OCI-LY3 (cell line): Measurements from ENCODE around the gene AQP2.

Experiments used
- H2AFZ ChIP-seq: fragments of 200-600, 300-600 bp; shearing (Covaris generic); 2 replicates; pipeline ENCODE4 v1.6.0; 2014; ENCODE audit warnings: antibody characterized with exemption, low read depth, low read length
- H3K27ac ChIP-seq: fragments of 200-600, 300-600 bp; sonication (generic); 2 replicates; pipeline ENCODE4 v1.5.1; 2014; ENCODE audit warnings: mild to moderate bottlenecking, low read length, moderate library complexity, mixed read lengths
- H3K27me3 ChIP-seq: fragments of 200-600, 300-600 bp; sonication (generic); 2 replicates; pipeline ENCODE4 v1.6.1; 2014; ENCODE audit warnings: low read depth, low read length, mixed read lengths
- H3K36me3 ChIP-seq: fragments of 200-600, 300-600 bp; sonication (generic); replicated peaks from 2 replicates; pipeline ENCODE3; 2014; ENCODE audit warnings: low read depth, low read length, mixed read lengths
- H3K4me1 ChIP-seq: fragments of 300-600, 200-600 bp; sonication (generic); 2 replicates; pipeline ENCODE4 v1.6.1; 2014; ENCODE audit warnings: low read length, mixed read lengths
- H3K4me2 ChIP-seq: fragments of 200-600, 300-600 bp; sonication (generic); 2 replicates; pipeline ENCODE4 v1.6.1; 2014; ENCODE audit warnings: low read length, mixed read lengths
- H3K4me3 ChIP-seq: fragments of 300-600, 200-600 bp; sonication (generic); 2 replicates; pipeline ENCODE4 v1.5.1; 2014; ENCODE audit warnings: antibody characterized with exemption, mild to moderate bottlenecking, low read length, moderate library complexity
- H3K79me2 ChIP-seq: fragments of 300-600, 200-600 bp; shearing (Covaris generic); 2 replicates; pipeline ENCODE4 v1.6.1; 2014; ENCODE audit warnings: mild to moderate bottlenecking, low read length, mixed read lengths
- H3K9ac ChIP-seq: fragments of 300-600, 200-600 bp; shearing (Covaris generic); 2 replicates; pipeline ENCODE4 v1.6.0; 2014; ENCODE audit warnings: mild to moderate bottlenecking, low read length, moderate library complexity
- H3K9me3 ChIP-seq: fragments of 200-600, 300-600 bp; shearing (Covaris generic); 2 replicates; pipeline ENCODE4 v1.6.1; 2014; ENCODE audit warnings: low read length, mixed read lengths; ENCODE audit not compliant: insufficient read depth
- H4K20me1 ChIP-seq: fragments of 200-600, 300-600 bp; sonication (generic); 2 replicates; pipeline ENCODE4 v1.6.1; 2016; ENCODE audit warnings: low read length, mixed read lengths; ENCODE audit not compliant: insufficient read depth
- EZH2phosphoT487 ChIP-seq: fragments of 200-600 bp; shearing (Covaris generic); IDR thresholded peaks from 2 replicates; pipeline ENCODE4 v1.6.1; 2018; ENCODE audit warnings: antibody characterized with exemption, mixed run types, low read depth
- TF ChIP-seq, protein P1 (sequence below): fragments of 200-600, 300-600 bp; sonication (generic); IDR thresholded peaks from 2 replicates; pipeline ENCODE4 v1.5.1; 2014; ENCODE audit warnings: antibody characterized with exemption, low read length, low read depth

The AQP2 gene, protein sequence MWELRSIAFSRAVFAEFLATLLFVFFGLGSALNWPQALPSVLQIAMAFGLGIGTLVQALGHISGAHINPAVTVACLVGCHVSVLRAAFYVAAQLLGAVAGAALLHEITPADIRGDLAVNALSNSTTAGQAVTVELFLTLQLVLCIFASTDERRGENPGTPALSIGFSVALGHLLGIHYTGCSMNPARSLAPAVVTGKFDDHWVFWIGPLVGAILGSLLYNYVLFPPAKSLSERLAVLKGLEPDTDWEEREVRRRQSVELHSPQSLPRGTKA

DNA sequence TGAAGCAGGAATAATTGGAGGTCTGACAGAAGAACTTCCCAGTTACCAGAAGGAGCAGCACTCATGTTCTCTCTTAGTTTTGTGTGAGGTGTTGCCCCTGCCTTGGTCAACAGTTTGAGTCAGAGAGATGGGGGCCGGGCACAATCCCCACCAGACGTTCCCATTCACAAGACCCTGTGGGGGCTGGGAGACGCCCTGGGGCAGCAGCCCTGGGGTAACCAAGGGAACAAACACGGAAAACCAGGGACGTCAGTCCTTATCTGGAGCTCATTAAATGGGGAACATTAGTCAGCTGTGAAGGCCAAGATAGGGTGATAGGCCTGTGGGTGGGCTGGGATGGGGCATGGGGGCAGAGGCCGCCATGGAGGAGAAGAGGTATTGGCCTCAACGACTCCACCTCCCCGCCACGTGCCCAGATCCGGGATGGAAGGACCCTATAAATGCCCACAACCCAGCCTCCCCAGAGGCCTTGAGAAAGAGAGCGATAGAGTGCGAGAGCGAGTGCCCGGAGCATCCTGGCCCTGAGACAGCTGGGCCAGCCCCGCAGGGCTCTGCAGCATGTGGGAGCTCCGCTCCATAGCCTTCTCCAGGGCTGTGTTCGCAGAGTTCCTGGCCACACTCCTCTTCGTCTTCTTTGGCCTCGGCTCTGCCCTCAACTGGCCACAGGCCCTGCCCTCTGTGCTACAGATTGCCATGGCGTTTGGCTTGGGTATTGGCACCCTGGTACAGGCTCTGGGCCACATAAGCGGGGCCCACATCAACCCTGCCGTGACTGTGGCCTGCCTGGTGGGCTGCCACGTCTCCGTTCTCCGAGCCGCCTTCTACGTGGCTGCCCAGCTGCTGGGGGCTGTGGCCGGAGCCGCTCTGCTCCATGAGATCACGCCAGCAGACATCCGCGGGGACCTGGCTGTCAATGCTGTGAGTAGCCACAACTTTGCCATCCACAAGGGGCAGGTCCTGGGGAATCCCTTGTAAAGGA, at the start of gene AQP2:
Gene AQP2, plus strand, starts transcription at position 465 of the 979 bp plus-strand sequence. Its CDS starts 94 bp downstream, at position 559.
- Histone ChIP-seq H3K36me3 (no peaks in the 10 kb centered on the region), H3K4me2 (no peak within 1 kb of the TSS), H3K27ac (no peak within 1 kb of the TSS), H3K4me1 (peaks cover 5% of the 10 kb centered on the region; the same call in 1 of the 2 replicates), H3K9me3 (no peaks in the 10 kb centered on the region), H3K4me3 (no peak within 1 kb of the TSS), H3K79me2 (no peaks in the 10 kb centered on the region), H3K9ac (no peak within 1 kb of the TSS), H4K20me1 (no peaks in the 10 kb centered on the region), H3K27me3 (no peaks in the 10 kb centered on the region), H2AFZ (no peak within 1 kb of the TSS)
- TF ChIP-seq, protein P1, sequence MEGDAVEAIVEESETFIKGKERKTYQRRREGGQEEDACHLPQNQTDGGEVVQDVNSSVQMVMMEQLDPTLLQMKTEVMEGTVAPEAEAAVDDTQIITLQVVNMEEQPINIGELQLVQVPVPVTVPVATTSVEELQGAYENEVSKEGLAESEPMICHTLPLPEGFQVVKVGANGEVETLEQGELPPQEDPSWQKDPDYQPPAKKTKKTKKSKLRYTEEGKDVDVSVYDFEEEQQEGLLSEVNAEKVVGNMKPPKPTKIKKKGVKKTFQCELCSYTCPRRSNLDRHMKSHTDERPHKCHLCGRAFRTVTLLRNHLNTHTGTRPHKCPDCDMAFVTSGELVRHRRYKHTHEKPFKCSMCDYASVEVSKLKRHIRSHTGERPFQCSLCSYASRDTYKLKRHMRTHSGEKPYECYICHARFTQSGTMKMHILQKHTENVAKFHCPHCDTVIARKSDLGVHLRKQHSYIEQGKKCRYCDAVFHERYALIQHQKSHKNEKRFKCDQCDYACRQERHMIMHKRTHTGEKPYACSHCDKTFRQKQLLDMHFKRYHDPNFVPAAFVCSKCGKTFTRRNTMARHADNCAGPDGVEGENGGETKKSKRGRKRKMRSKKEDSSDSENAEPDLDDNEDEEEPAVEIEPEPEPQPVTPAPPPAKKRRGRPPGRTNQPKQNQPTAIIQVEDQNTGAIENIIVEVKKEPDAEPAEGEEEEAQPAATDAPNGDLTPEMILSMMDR = no peak
- no peak for TF ChIP-seq EZH2phosphoT487

DNA sequence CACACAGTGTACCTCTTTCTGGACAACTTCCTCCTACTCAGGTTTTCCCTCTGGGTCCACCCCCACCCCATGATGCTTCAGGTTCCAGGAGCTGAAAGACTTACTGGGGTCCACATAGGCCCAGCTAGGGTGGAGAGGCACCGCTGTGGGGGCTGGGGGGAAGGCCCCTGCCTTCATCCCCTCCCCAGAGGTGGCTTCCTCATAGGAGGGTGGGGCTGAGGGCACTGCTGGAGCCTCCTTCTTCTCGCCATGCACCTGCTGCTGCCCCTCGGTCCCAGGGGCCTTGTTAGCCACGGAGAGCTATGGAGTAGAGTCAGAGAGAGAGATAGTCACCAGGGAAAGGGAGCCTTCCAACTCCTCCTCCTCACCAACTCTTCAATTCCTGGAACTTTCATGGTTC, 49.5 kb upstream of the AQP2 start:
- Histone ChIP-seq H3K27me3 (no peaks in the 10 kb centered on the region), H3K79me2 (no peaks in the 10 kb centered on the region), H3K4me2 (no peak overlapping the region), H3K27ac (no peak overlapping the region), H4K20me1 (no peaks in the 10 kb centered on the region), H3K9me3 (no peaks in the 10 kb centered on the region), H3K4me1 (peaks cover 26% of the 10 kb centered on the region), H2AFZ (no peak overlapping the region; the same call in 1 of the 2 replicates), H3K36me3 (no peaks in the 10 kb centered on the region), H3K9ac (no peak overlapping the region), H3K4me3 (no peak overlapping the region)
- TF ChIP-seq, protein P1 = no peak
- TF ChIP-seq EZH2phosphoT487 = no peak

DNA sequence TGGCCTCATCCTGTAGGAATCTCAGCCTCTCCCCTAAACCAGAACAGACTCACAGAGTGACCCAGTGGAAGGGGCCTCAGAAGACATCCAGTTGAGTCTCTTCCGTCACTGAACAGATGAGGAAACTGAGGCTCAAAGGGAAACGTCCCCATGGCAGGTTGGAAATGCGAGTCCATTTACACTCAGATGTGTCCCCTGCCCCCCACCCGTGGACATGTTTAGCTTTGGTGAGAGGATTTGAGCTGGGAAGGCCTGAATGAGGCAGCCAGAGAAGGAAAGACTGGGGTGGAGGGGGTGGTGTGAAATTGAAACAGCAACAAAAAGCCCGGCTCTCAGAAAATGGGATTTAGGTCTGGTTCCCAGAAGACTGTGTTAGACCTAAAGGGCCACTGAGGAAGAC, 48.6 kb upstream of the AQP2 start:
- no peak for TF ChIP-seq EZH2phosphoT487
- TF ChIP-seq, protein P1 = no peak
- Histone ChIP-seq H3K27me3 (no peaks in the 10 kb centered on the region), H3K36me3 (no peaks in the 10 kb centered on the region), H3K9me3 (no peaks in the 10 kb centered on the region), H3K4me1 (peaks cover 20% of the 10 kb centered on the region), H3K27ac (no peak overlapping the region), H4K20me1 (no peaks in the 10 kb centered on the region), H3K79me2 (no peaks in the 10 kb centered on the region), H3K9ac (no peak overlapping the region), H3K4me2 (no peak overlapping the region), H2AFZ (no peak overlapping the region), H3K4me3 (no peak overlapping the region)
